Measurements from ENCODE around the gene CNNM4.
"Not testable (repeated sequence)": the region's sequence is repeated elsewhere in the genome, so short reads cannot be mapped to it uniquely, and the experiment has no call there.

CNNM4 gene

GRCh38 chr2:96792772-96793749, 32.4 kb downstream of the CNNM4 start:
- no peak for DNase-seq (ENCODE audit: low read depth)

GRCh38 chr2:96795076-96795475, 34.4 kb downstream of the CNNM4 start:
- no peak for DNase-seq (ENCODE audit: low read depth)

- DNase-seq (ENCODE audit: low read depth) = not testable (repeated sequence)
These were observed 35.8 kb downstream of the CNNM4 start for GRCh38 chr2:96796497-96796896.

GRCh38 chr2:96797066-96797625, 36.4 kb downstream of the CNNM4 start:
- DNase-seq (ENCODE audit: low read depth) = no peak

- DNase-seq (ENCODE audit: low read depth) = no peak
These were observed 38.3 kb downstream of the CNNM4 start for GRCh38 chr2:96798733-96799622.

GRCh38 chr2:96799623-96799935, 38.9 kb downstream of the CNNM4 start:
- no peak for DNase-seq (ENCODE audit: low read depth)

- DNase-seq (ENCODE audit: low read depth) = no peak
These were observed 39.6 kb downstream of the CNNM4 start for GRCh38 chr2:96800061-96801004.

GRCh38 chr2:96801005-96801785, 40.5 kb downstream of the CNNM4 start:
- no peak for DNase-seq (ENCODE audit: low read depth)

GRCh38 chr2:96801786-96802595, 41.3 kb downstream of the CNNM4 start:
- no peak for DNase-seq (ENCODE audit: low read depth)

- DNase-seq (ENCODE audit: low read depth) = no peak
These were observed 42.0 kb downstream of the CNNM4 start for GRCh38 chr2:96802721-96803120.

- DNase-seq (ENCODE audit: low read depth) = no peak
These were observed 44.3 kb downstream of the CNNM4 start for GRCh38 chr2:96804986-96805385.

- not testable (repeated sequence) for DNase-seq (ENCODE audit: low read depth)
These were observed 45.2 kb downstream of the CNNM4 start for GRCh38 chr2:96805946-96806345.

- DNase-seq (ENCODE audit: low read depth) = no peak
These were observed 45.9 kb downstream of the CNNM4 start for GRCh38 chr2:96806468-96807126.

- DNase-seq (ENCODE audit: low read depth) = no peak
These were observed 46.4 kb downstream of the CNNM4 start for GRCh38 chr2:96807127-96807471.

GRCh38 chr2:96808176-96808837, 47.6 kb downstream of the CNNM4 start:
- no peak for DNase-seq (ENCODE audit: low read depth)

GRCh38 chr2:96809216-96809882, 48.6 kb downstream of the CNNM4 start:
- DNase-seq (ENCODE audit: low read depth) = no peak

GRCh38 chr2:96809951-96810782, 49.5 kb downstream of the CNNM4 start:
- no peak for DNase-seq (ENCODE audit: low read depth)
